WERI-Rb-1 (cell line): Measurements from ENCODE around the gene NCBP2.
"Not testable (repeated sequence)": the region's sequence is repeated elsewhere in the genome, so short reads cannot be mapped to it uniquely, and the experiment has no call there.

Experiments used
- DNase-seq: peaks from one replicate; pipeline ENCODE4 v3.0.0-alpha.2; 2020
- H3K27ac ChIP-seq: fragments of 250-450 bp; sonication (Bioruptor Pico); 2 replicates; pipeline ENCODE4 v1.5.1; 2020; ENCODE audit warnings: mild to moderate bottlenecking, moderate library complexity
- H3K27me3 ChIP-seq: fragments of 250-450 bp; sonication (Bioruptor Pico); 2 replicates; pipeline ENCODE4 v1.5.1; 2021; ENCODE audit warnings: mild to moderate bottlenecking, low read depth, moderate library complexity; ENCODE audit not compliant: insufficient read depth, severe bottlenecking
- H3K36me3 ChIP-seq: fragments of 250-450 bp; sonication (Bioruptor Pico); 2 replicates; pipeline ENCODE4 v1.5.1; 2020; ENCODE audit warnings: mild to moderate bottlenecking, moderate library complexity
- H3K4me3 ChIP-seq: 2 replicates; pipeline ENCODE4 v1.5.1; 2011; ENCODE audit warnings: low read depth, mild to moderate bottlenecking, control low read depth, low read length
- H3K9me3 ChIP-seq: fragments of 250-450 bp; sonication (Bioruptor Pico); 2 replicates; pipeline ENCODE4 v1.5.1; 2021; ENCODE audit warnings: mild to moderate bottlenecking, moderate library complexity; ENCODE audit not compliant: severe bottlenecking
- TF ChIP-seq, protein P1 (sequence below): IDR thresholded peaks from 2 replicates; pipeline ENCODE4 v1.5.1; 2011; ENCODE audit warnings: low read depth, mild to moderate bottlenecking, control low read depth, inconsistent platforms, low read length

Gene NCBP2

GRCh38 chr3:196948442-196949284 is 6.3 kb upstream of the NCBP2 start:
- H3K36me3 ChIP-seq = no peaks in the 10 kb centered on the region
- peak; percentile 56 for DNase-seq
- peak overlapping the region; percentile 33; the same call in 1 of the 2 replicates for H3K27ac ChIP-seq
- no peaks in the 10 kb centered on the region for H3K9me3 ChIP-seq
- H3K27me3 ChIP-seq = no peaks in the 10 kb centered on the region
- TF ChIP-seq, protein P1, sequence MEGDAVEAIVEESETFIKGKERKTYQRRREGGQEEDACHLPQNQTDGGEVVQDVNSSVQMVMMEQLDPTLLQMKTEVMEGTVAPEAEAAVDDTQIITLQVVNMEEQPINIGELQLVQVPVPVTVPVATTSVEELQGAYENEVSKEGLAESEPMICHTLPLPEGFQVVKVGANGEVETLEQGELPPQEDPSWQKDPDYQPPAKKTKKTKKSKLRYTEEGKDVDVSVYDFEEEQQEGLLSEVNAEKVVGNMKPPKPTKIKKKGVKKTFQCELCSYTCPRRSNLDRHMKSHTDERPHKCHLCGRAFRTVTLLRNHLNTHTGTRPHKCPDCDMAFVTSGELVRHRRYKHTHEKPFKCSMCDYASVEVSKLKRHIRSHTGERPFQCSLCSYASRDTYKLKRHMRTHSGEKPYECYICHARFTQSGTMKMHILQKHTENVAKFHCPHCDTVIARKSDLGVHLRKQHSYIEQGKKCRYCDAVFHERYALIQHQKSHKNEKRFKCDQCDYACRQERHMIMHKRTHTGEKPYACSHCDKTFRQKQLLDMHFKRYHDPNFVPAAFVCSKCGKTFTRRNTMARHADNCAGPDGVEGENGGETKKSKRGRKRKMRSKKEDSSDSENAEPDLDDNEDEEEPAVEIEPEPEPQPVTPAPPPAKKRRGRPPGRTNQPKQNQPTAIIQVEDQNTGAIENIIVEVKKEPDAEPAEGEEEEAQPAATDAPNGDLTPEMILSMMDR = peak; percentile 28
- H3K4me3 ChIP-seq = no peak overlapping the region

- no peaks in the 10 kb centered on the region for H3K27me3 ChIP-seq
- TF ChIP-seq, protein P1 = no peak
- H3K36me3 ChIP-seq = no peaks in the 10 kb centered on the region
- H3K4me3 ChIP-seq = no peak overlapping the region
- H3K9me3 ChIP-seq = no peaks in the 10 kb centered on the region
- H3K27ac ChIP-seq = peak overlapping the region; percentile 33; the same call in 1 of the 2 replicates
- no peak for DNase-seq
These were observed 5.6 kb upstream of the NCBP2 start for GRCh38 chr3:196947860-196948441.

- Histone ChIP-seq H3K9me3 (no peaks in the 10 kb centered on the region), H3K36me3 (no peaks in the 10 kb centered on the region), H3K27ac (no peak overlapping the region), H3K4me3 (no peak overlapping the region), H3K27me3 (no peaks in the 10 kb centered on the region)
- TF ChIP-seq, protein P1 = 0 out of 2 replicates have a peak, but pooled peaks have one; percentile 10
- DNase-seq = no peak
These were observed 5.0 kb upstream of the NCBP2 start for GRCh38 chr3:196947136-196947859.

GRCh38 chr3:196944037-196944790 is 1.9 kb upstream of the NCBP2 start:
- peak; percentile 68 for DNase-seq
- Histone ChIP-seq H3K4me3 (peak overlapping the region; percentile 84; the same call in 1 of the 2 replicates), H3K27ac (peak overlapping the region; percentile 93)
- not testable (repeated sequence) for H3K9me3 ChIP-seq, H3K36me3 ChIP-seq, H3K27me3 ChIP-seq

DNA sequence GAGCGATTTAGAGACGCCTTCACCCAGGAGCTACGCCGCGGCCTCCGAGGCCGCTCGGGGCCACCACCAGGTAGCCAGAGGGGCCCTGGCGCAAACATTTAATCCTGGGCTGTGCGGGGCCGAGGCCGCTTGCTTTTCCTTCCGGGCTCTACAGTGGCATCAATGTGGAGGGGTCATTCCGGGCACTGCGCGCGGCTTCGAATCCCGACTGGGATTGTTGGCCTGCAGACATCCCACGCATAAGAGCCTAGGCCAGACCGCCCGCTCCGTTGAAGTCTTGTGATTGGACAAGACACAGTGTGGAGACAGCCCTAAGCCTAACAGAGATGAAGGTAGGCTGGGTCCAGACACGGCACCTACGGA is 568 bp upstream of the NCBP2 start:
- TF ChIP-seq, protein P1 = no peak
- no peaks in the 10 kb centered on the region for H3K27me3 ChIP-seq
- peak overlapping the region; percentile 93 for H3K27ac ChIP-seq
- peaks cover 9% of the 10 kb centered on the region; the same call in 1 of the 2 replicates for H3K36me3 ChIP-seq
- H3K9me3 ChIP-seq = no peaks in the 10 kb centered on the region
- peak overlapping the region; percentile 84 for H3K4me3 ChIP-seq
- DNase-seq = no peak
